Uterus (tissue), 4 donors: ENCODE measurements around the gene NSD1. TPM values are rescaled to one million over a fixed set of nuclear protein-coding genes. Genes with fewer than 3 reads are reported as not detected.

ENCODE experiments used
- DNase-seq, 2 donors: peaks; one replicate each; pipeline ENCODE4 v3.0.0-alpha.2; 2019 to 2020
- H3K27ac ChIP-seq, 2 donors: fragments of 200-600 bp; sonication (generic); 1 replicate in 1 of 2; 2 replicates in 1 of 2; pipeline ENCODE4 v1.5.1; 2016 to 2018
- H3K27me3 ChIP-seq, 2 donors: fragments of 200-600 bp; sonication (generic); one replicate each; pipeline ENCODE4 v1.5.1; 2018 to 2019; ENCODE audit warnings: control low read depth in 1 of 2
- H3K36me3 ChIP-seq, 2 donors: fragments of 200-600 bp; sonication (generic); one replicate each; pipeline ENCODE4 v1.5.1; 2019; ENCODE audit warnings: control low read depth in 1 of 2
- H3K4me1 ChIP-seq, 2 donors: fragments of 200-600 bp; sonication (generic); one replicate each; pipeline ENCODE4 v1.5.1; 2018 to 2019; ENCODE audit warnings: control low read depth in 1 of 2
- H3K4me3 ChIP-seq, 2 donors: fragments of 200-600 bp; sonication (generic); 1 replicate in 1 of 2; 2 replicates in 1 of 2; pipeline ENCODE4 v1.5.1; 2018 to 2019; ENCODE audit warnings: mild to moderate bottlenecking in 1 of 2
- H3K9me3 ChIP-seq, 2 donors: fragments of 200-600 bp; sonication (generic); one replicate each; pipeline ENCODE4 v1.5.1; 2019; ENCODE audit warnings: control low read depth in 1 of 2
- POLR2A ChIP-seq, 2 donors: fragments of 450-650 bp; IDR thresholded peaks; one replicate each; pipeline ENCODE4 v1.6.1; 2016; ENCODE audit warnings: antibody characterized with exemption in 2 of 2, mild to moderate bottlenecking in 1 of 2, moderate library complexity in 1 of 2
- intact Hi-C: fragments of 100-400 bp; cut with DNase I; formaldehyde crosslinking; loops from one replicate; pipeline ENCODE4 v1.15.1; 2023; ENCODE audit warnings: low total_unique reads
- total RNA-seq, 4 donors: library from RNA; depleted of rRNA in 3 of 4; stranded (reverse); fragments of >200 nt in 3 of 4; gene quantifications; one replicate each; pipeline versions ENCODE4 v1.1.0 to v1.2.4, GENCODE V29; 2014 to 2023
- TF ChIP-seq, protein P1 (sequence below), 4 experiments: fragments of 200-600 bp in 2 of 4; fragments of 450-650 bp in 2 of 4; sonication (generic) in 2 of 4; IDR thresholded peaks; one replicate each; pipeline ENCODE4 v1.5.1; 2016 to 2019; ENCODE audit warnings: antibody characterized with exemption in 4 of 4, mild to moderate bottlenecking in 2 of 4, moderate library complexity in 1 of 4
- donor health status: DM: yes; HTN: yes; CAD: no.

The NSD1 gene
- total RNA-seq, 4 donors from 2014 or later, result 24.1 to 132 (median 64.6) TPM

DNA sequence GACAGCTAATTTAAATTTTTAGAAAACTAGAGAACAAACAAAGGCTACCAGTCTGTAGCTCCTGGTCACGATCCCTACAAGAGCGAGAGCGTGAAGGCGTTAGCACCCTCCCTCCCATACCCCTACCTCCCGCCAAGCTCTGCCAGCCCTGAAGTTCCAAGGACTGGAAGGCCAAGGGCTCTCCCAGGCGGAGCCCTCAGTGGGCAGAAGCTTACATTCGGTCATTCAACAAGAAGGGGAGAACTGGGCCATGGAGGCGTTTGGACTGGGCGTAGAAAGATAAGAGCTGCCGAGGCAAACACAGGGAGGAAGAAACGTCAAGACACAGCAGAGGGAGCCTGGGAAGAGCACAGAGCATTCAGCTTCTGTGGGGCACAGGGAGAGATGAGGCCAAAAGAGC, 175.2 kb downstream of the NSD1 start:
- no peak for TF ChIP-seq POLR2A (IDR thresholded peaks at IDR 0.05)
- TF ChIP-seq, protein P1, sequence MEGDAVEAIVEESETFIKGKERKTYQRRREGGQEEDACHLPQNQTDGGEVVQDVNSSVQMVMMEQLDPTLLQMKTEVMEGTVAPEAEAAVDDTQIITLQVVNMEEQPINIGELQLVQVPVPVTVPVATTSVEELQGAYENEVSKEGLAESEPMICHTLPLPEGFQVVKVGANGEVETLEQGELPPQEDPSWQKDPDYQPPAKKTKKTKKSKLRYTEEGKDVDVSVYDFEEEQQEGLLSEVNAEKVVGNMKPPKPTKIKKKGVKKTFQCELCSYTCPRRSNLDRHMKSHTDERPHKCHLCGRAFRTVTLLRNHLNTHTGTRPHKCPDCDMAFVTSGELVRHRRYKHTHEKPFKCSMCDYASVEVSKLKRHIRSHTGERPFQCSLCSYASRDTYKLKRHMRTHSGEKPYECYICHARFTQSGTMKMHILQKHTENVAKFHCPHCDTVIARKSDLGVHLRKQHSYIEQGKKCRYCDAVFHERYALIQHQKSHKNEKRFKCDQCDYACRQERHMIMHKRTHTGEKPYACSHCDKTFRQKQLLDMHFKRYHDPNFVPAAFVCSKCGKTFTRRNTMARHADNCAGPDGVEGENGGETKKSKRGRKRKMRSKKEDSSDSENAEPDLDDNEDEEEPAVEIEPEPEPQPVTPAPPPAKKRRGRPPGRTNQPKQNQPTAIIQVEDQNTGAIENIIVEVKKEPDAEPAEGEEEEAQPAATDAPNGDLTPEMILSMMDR (IDR thresholded peaks at IDR 0.05), result no peak
- no peak for DNase-seq
- Histone ChIP-seq H3K9me3 (no peaks in the 10 kb centered on the region), H3K4me3 (no peak overlapping the region), H3K27ac (no peak overlapping the region), H3K4me1 (peaks cover 0 to 6% of the 10 kb centered on the region in 2 donors), H3K27me3 (no peaks in the 10 kb centered on the region), H3K36me3 (no peaks in the 10 kb centered on the region)
- intact Hi-C loops, result loop anchor here (10.0 kb wide), 1 partner anchor 194 kb away; no protein-coding TSS in a partner anchor

DNA sequence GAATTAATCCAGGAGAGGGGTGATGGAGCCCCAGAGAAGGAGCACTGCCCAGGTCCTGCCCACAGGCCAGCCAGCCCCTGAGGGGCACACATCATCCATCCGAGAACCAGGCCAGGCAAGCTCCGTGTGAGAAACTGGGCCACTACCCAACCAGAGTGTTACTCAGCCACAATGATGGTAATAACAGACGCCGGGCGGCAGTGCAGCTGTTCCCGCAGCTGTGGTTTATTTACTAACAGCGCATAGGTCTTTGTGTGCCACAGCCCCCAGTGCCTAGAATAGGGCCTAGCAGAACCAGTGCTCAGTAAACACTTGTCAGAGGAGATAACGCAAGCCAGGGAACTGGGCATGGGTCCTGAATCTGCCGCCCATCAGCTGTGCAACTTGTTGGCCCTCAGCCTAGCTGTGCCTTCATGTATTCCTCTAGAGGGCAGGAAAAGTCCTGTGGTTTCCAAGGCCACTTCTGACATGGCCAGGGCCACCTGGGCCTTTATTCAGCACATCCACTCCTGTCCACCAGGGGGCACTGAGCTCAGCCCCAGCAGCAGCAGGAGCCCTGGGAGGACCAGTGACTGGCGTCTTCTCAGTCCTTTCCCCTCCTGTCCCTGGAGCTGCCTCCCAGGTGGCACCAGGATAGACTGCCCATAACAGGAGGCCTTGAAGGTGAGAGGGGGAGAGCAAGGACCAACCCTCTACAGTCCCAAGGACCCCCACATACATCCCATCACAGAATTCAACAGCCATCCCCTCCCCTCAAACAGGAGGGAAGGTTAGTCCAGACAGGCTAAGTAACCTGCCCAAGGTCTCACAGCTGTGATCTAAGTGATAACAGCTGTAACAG, 176.0 kb downstream of the NSD1 start:
- peak in 1 of 2 donors; percentile 59 for DNase-seq
- Histone ChIP-seq H3K27ac (no peak overlapping the region), H3K4me3 (no peak overlapping the region)

DNA sequence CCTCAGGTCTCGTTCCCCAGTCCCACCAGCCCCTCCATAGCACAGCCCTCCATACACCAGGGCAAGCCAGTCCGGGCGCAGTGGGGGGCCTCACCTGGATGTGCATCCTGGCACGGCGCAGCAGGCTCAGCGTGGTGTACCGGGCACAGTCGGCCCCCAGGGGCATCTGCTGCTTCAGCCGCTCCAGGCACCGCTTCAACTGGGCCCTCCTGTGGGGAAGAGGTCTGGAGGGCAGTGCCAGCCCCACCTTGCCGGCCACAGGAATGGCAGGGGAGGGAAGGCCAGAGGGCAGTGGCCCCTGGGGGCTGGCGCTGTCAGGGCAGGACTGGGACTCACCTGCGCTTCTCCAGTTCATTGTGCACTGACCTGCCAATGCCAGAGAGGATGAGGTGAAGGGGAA, 176.8 kb downstream of the NSD1 start:
- H3K27ac ChIP-seq, result no peak overlapping the region
- H3K4me3 ChIP-seq, result no peak overlapping the region
- intact Hi-C loops, result no loop called here
- TF ChIP-seq, protein P1 (IDR thresholded peaks at IDR 0.05), result no peak
- no peak for TF ChIP-seq POLR2A (IDR thresholded peaks at IDR 0.05)
- H3K9me3 ChIP-seq, result no peaks in the 10 kb centered on the region
- DNase-seq, result no peak
- H3K36me3 ChIP-seq, result no peaks in the 10 kb centered on the region
- peaks cover 0 to 6% of the 10 kb centered on the region in 2 donors for H3K4me1 ChIP-seq
- no peaks in the 10 kb centered on the region for H3K27me3 ChIP-seq

More for the DNA sequence above, 176.0 kb downstream of the NSD1 start:
- Histone ChIP-seq H3K9me3 (no peaks in the 10 kb centered on the region), H3K36me3 (no peaks in the 10 kb centered on the region), H3K27me3 (no peaks in the 10 kb centered on the region), H3K4me1 (peaks cover 0 to 6% of the 10 kb centered on the region in 2 donors)
- TF ChIP-seq, protein P1 (IDR thresholded peaks at IDR 0.05), result peak; percentile 43 to 76 (median 62)
- TF ChIP-seq POLR2A (IDR thresholded peaks at IDR 0.05), result no peak
- intact Hi-C loops, result loop anchor here (10.0 kb wide), 1 partner anchor 195 kb away; no protein-coding TSS in a partner anchor

DNA sequence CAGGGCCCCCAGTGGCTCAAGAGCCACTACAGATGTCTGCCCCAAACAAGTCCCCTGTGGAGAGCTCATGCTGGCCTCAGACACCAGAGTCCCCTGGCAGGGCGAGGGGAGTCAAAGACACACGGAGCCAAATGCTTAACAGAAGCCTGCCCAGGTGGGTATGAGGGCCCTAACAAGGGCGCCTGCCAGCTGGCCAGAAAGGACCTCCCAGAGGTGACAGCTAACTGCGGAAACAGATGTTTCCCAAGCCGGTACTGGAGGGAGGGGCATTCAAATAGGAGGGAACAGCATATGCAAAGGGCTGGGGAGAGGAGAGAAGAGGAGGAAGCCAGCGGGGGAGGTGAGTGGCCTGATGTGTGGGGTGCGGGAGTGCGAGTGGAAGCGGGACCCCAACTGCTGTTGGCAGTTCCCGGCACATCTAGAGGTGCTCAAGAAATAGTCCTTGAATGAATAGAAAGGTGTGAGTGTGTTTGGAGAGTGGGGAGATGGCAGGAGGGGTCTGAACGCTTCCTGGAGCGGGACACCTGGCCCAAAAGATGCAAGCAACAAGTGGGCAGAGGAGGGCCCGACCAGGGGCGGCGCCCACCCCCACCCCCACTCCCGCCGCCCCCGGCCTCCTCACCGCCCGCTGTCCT, 177.3 kb downstream of the NSD1 start:
- DNase-seq, result no peak
- Histone ChIP-seq H3K9me3 (no peaks in the 10 kb centered on the region), H3K4me3 (peak overlapping the region in 1 of 2 donors; percentile 45), H3K36me3 (no peaks in the 10 kb centered on the region), H3K27ac (no peak overlapping the region), H3K4me1 (peaks cover 0 to 6% of the 10 kb centered on the region in 2 donors), H3K27me3 (no peaks in the 10 kb centered on the region)
- no peak for TF ChIP-seq POLR2A (IDR thresholded peaks at IDR 0.05)
- TF ChIP-seq, protein P1 (IDR thresholded peaks at IDR 0.05), result no peak
- intact Hi-C loops, result no loop called here

DNA sequence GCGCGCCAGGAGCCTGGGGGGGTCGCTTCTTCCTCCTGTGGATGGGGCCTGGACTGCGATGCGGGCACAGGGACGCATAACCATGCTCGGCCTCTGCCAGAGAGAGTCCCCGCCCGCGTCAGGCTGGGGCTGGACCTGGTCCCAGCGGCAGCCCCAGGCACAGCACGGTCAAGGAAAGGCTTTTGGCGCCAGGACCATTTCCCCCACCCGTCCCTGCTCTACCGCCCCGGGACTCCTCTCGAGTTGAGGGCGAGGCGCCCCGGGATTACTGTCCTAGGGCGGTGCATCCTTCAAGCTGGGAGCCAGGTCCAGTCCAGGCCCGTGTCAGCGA, 177.8 kb downstream of the NSD1 start:
- TF ChIP-seq POLR2A (IDR thresholded peaks at IDR 0.05), result no peak
- TF ChIP-seq, protein P1 (IDR thresholded peaks at IDR 0.05), result no peak
- Histone ChIP-seq H3K4me3 (peak overlapping the region; percentile 23 to 45), H3K27me3 (no peaks in the 10 kb centered on the region), H3K9me3 (no peaks in the 10 kb centered on the region), H3K36me3 (no peaks in the 10 kb centered on the region), H3K4me1 (peaks cover 0 to 6% of the 10 kb centered on the region in 2 donors), H3K27ac (no peak overlapping the region)
- no peak for DNase-seq
- intact Hi-C loops, result no loop called here
